Lower leg skin (tissue), 4 donors: ENCODE measurements around the gene DSCAML1. TPM values are rescaled to one million over a fixed set of nuclear protein-coding genes. Genes with fewer than 3 reads are reported as not detected.

Source experiments
- DNase-seq, 2 donors: peaks; one replicate each; pipeline ENCODE4 v3.0.0-alpha.2; 2019; ENCODE audit warnings: low spot score in 2 of 2
- H3K4me3 ChIP-seq: fragments of 200-600 bp; sonication (generic); 2 replicates; pipeline ENCODE4 v1.5.1; 2017; ENCODE audit warnings: mild to moderate bottlenecking, low read depth; ENCODE audit not compliant: poor library complexity, severe bottlenecking
- POLR2A ChIP-seq, 2 donors: fragments of 450-650 bp; IDR thresholded peaks; one replicate each; pipeline ENCODE4 v1.6.1; 2016 to 2017; ENCODE audit warnings: antibody characterized with exemption in 2 of 2, mild to moderate bottlenecking in 1 of 2, moderate library complexity in 1 of 2
- WGBS, 2 donors: methylation state at CpG; one replicate each; pipeline ENCODE4 v1.1.5; 2018; 5-methylcytosine and 5-hydroxymethylcytosine counted together
- intact Hi-C: fragments of 100-400 bp; cut with DNase I; formaldehyde crosslinking; loops from one replicate; pipeline ENCODE4 v1.15.0; 2023; ENCODE audit warnings: low total_unique reads
- total RNA-seq, 4 donors: library from RNA; depleted of rRNA; stranded (reverse); fragments of >200 nt; gene quantifications; one replicate each; pipeline ENCODE4 v1.1.0, GENCODE V29; 2016
- TF ChIP-seq, protein P1 (sequence below), 3 donors: fragments of 450-650 bp; IDR thresholded peaks; one replicate each; pipeline ENCODE4 v1.5.1; 2016; ENCODE audit warnings: antibody characterized with exemption in 3 of 3, mild to moderate bottlenecking in 3 of 3, moderate library complexity in 2 of 3

The DSCAML1 gene
- total RNA-seq, 4 donors from 2014 or later: 0.07 to 0.13 (median 0.08) TPM

DNA sequence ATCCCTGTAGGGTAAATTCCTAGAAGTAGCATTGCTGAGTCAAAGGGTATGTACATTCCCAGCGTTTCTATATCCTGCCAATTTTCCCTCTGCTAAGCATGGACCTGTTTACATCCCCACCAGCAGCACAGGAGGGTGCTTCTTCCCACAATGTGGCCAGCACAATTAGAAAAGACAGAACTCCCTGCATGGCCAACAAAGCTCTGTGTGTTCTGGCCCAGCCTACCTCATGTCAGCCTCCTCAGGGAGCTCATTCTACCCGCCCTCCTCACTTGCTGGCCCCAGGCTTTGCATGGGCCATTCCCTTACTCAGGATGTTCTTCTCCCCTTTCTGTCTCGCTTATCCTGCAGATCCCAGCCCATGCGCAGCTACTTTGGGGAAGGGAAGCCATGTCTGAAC, 186.1 kb downstream of the DSCAML1 start:
- no peak for DNase-seq
- intact Hi-C loops: no loop called here
- WGBS, 2 donors: 68 to 75% methylated on average over 4 of the region's 4 CpGs
- TF ChIP-seq POLR2A (IDR thresholded peaks at IDR 0.05): no peak
- TF ChIP-seq, protein P1, sequence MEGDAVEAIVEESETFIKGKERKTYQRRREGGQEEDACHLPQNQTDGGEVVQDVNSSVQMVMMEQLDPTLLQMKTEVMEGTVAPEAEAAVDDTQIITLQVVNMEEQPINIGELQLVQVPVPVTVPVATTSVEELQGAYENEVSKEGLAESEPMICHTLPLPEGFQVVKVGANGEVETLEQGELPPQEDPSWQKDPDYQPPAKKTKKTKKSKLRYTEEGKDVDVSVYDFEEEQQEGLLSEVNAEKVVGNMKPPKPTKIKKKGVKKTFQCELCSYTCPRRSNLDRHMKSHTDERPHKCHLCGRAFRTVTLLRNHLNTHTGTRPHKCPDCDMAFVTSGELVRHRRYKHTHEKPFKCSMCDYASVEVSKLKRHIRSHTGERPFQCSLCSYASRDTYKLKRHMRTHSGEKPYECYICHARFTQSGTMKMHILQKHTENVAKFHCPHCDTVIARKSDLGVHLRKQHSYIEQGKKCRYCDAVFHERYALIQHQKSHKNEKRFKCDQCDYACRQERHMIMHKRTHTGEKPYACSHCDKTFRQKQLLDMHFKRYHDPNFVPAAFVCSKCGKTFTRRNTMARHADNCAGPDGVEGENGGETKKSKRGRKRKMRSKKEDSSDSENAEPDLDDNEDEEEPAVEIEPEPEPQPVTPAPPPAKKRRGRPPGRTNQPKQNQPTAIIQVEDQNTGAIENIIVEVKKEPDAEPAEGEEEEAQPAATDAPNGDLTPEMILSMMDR (IDR thresholded peaks at IDR 0.05): no peak
- H3K4me3 ChIP-seq: no peak overlapping the region

DNA sequence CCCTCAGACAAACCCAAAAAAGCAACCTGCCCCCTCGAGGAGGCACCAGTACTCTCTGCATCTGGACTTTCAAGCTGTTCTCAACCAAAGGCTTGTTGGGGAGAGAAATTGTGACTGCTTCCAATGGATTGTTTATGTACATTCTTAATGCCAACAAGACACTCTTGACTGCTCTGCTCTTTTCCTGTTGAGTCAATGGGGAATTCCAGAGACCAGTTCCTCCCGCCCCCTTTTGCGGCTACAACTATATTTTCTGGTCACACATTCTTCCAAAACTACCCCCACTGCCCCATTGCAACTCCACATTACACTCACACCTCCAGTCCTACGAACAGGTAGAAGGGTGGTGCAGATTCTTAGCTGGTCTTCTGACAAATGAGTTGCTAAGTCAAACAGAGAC, 187.0 kb downstream of the DSCAML1 start:
- no peak overlapping the region for H3K4me3 ChIP-seq
- WGBS, 2 donors: 61 to 67% methylated on average over 4 of the region's 4 CpGs
- no peak for TF ChIP-seq POLR2A (IDR thresholded peaks at IDR 0.05)
- TF ChIP-seq, protein P1 (IDR thresholded peaks at IDR 0.05): no peak
- DNase-seq: no peak
- intact Hi-C loops: no loop called here

DNA sequence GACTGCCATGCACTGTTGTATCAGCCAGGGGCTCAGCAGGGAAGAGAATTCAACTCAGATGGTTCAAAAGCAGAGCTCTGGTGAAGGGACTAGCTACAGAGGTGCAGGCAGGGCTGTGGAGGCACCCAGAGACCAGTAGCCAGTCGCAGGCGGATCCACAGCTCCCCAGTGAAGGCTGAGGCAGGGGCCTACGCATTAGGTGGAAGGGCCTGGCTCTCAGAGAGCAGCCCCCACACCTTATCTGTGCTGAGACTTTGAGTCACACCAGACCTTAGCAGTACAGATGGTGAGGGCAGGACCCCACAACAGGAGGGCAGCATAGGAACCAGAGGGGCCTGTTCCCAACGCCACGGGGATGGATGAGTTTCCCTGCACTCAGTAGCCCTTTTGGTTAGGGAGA, 189.6 kb downstream of the DSCAML1 start:
- TF ChIP-seq, protein P1 (IDR thresholded peaks at IDR 0.05): no peak
- TF ChIP-seq POLR2A (IDR thresholded peaks at IDR 0.05): no peak
- no peak overlapping the region for H3K4me3 ChIP-seq
- WGBS, 2 donors: 92 to 94% methylated on average over 5 of the region's 5 CpGs
- DNase-seq: no peak
- intact Hi-C loops: no loop called here

DNA sequence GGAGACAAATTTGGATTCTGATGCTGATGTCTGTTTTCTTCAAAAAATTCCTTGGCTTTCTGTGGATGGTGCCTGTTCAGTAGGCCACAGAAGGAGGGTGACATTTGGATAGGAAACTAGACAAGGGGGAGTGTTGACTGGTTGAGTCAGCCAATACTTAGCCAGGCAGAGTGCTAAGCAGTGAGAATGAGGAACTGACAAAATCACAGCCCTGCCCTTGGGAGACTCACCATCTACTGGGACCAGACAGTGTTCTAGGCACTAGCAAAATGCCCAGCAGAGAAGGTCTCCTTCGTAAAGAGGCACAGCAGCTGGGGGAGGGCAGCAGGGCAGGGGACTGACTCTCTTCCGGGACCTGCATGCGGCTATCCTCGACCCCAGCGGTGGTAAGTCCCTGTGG, 190.2 kb downstream of the DSCAML1 start:
- H3K4me3 ChIP-seq: no peak overlapping the region
- DNase-seq: no peak
- 81 to 91% methylated on average over 5 of the region's 5 CpGs for WGBS, 2 donors
- TF ChIP-seq, protein P1 (IDR thresholded peaks at IDR 0.05): no peak
- no peak for TF ChIP-seq POLR2A (IDR thresholded peaks at IDR 0.05)
- intact Hi-C loops: no loop called here

DNA sequence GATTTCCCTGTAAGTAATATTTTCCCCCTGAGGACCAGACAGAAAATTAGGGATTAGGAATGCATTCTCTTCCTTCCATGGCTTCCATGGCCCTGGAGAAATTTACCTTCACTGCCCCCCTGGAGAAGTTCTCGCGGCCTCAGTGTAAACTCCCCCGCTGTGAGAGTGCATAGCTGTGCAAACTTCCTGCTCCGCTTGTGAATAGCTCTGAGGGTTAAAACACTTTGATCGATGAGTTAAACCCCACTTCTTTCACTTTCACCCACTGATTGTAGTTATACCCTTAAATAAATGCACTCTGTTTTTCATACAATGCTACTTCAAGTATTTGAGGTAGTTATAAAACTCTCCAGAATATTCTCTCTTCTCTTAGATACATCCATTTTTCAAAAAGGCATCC, 190.8 kb downstream of the DSCAML1 start:
- TF ChIP-seq, protein P1 (IDR thresholded peaks at IDR 0.05): no peak
- no peak for TF ChIP-seq POLR2A (IDR thresholded peaks at IDR 0.05)
- intact Hi-C loops: no loop called here
- DNase-seq: no peak
- H3K4me3 ChIP-seq: no peak overlapping the region
- 64 to 72% methylated on average over 5 of the region's 5 CpGs for WGBS, 2 donors

DNA sequence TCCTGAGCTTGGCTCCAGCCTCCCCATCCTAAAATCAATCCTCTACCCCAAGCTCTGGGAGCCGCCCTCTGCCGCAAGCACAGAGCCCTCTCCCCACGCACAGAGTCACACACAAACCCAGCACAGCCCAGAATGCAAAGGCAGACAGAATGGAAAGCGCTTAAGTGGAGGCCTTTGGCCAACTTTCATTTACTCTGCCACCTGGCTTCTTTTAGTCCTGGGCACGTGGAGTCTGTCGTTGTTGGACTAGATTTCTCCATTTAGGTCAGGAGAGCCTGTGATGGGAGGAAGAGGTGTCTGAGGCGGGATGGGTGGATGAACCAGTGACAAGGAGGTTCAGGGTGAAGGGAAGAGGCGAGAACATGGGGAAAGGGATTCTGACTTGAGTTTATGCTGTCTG, 191.7 kb downstream of the DSCAML1 start:
- TF ChIP-seq, protein P1 (IDR thresholded peaks at IDR 0.05): no peak
- no peak for TF ChIP-seq POLR2A (IDR thresholded peaks at IDR 0.05)
- 72 to 78% methylated on average over 8 of the region's 8 CpGs for WGBS, 2 donors
- no peak for DNase-seq
- intact Hi-C loops: no loop called here
- no peak overlapping the region for H3K4me3 ChIP-seq
